Endothelial cell of umbilical vein (primary cell): ENCODE data around the gene KCNJ15. TPM values are rescaled to one million over a fixed set of nuclear protein-coding genes. Genes with fewer than 3 reads are reported as not detected.

Experiments used
- BruUV-seq: library from RNA; stranded (reverse); fragments of 400-500 nt; replicated peaks from 2 replicates; lab custom pipeline; 2021; lab: Mats Ljungman, UMichigan
- CTCF ChIA-PET: fragments of 300-600, 350-600 bp; sonication (Branson Sonifier 250); formaldehyde crosslinking; loops from one replicate; lab custom pipeline; 2021; ENCODE audit warnings: antibody characterized with exemption, inconsistent platforms; lab: Charles Lee
- POLR2A ChIA-PET: fragments of 300-600, 350-600 bp; sonication (Branson Sonifier 250); formaldehyde crosslinking; loops from one replicate; lab custom pipeline; 2021; ENCODE audit warnings: antibody characterized with exemption, inconsistent platforms; lab: Charles Lee
- DNase-seq: peaks from one replicate; pipeline ENCODE4 v3.0.0-alpha.2; 2011; ENCODE audit warnings: low read depth, low spot score
- FAIRE-seq: peaks from 2 replicates; lab custom pipeline; 2011; peaks lifted over from hg19 to GRCh38; lab: Jason Lieb, UNC
- H2AFZ ChIP-seq: 2 replicates; pipeline ENCODE4 v1.6.0; 2012; ENCODE audit warnings: low read depth, low read length, control low read depth, inconsistent platforms
- H3K27ac ChIP-seq: 2 replicates; pipeline ENCODE4 v1.5.1; 2011; ENCODE audit warnings: low read depth, mild to moderate bottlenecking, control low read depth, low read length, moderate library complexity; ENCODE audit not compliant: insufficient read depth
- H3K27me3 ChIP-seq, 2 experiments: 2 replicates each; pipeline versions ENCODE4 v1.6.0 to v1.6.1; 2011; ENCODE audit warnings: low read length in 2 of 2, mixed read lengths in 1 of 2; ENCODE audit not compliant: control insufficient read depth in 2 of 2, insufficient read depth in 2 of 2
- H3K36me3 ChIP-seq, 2 experiments: 2 replicates in 1 of 2; 3 replicates in 1 of 2; pipeline ENCODE4 v1.5.1; 2011; ENCODE audit warnings: low read length in 2 of 2, mild to moderate bottlenecking in 1 of 2, moderate library complexity in 1 of 2; ENCODE audit not compliant: control insufficient read depth in 2 of 2, insufficient read depth in 2 of 2; ENCODE audit errors: extremely low read depth in 1 of 2
- H3K4me1 ChIP-seq: 3 replicates; pipeline ENCODE4 v1.5.1; 2011; ENCODE audit warnings: mild to moderate bottlenecking, low read length; ENCODE audit not compliant: control insufficient read depth, insufficient read depth; ENCODE audit errors: extremely low read depth
- H3K4me2 ChIP-seq: 2 replicates; pipeline ENCODE4 v1.6.1; 2011; ENCODE audit warnings: low read length, control low read depth, mixed read lengths; ENCODE audit not compliant: insufficient read depth
- H3K4me3 ChIP-seq, 3 experiments: fragments of 200-600 bp in 1 of 3; sonication (generic), shearing (Covaris generic) in 1 of 3; replicated peaks in 1 of 3; 2 replicates each; pipeline ENCODE4 v1.5.1; 2011 to 2016; ENCODE audit warnings: control low read depth in 3 of 3, low read length in 3 of 3, mild to moderate bottlenecking in 2 of 3, inconsistent platforms in 1 of 3, low read depth in 1 of 3, moderate library complexity in 1 of 3; ENCODE audit not compliant: insufficient read depth in 1 of 3
- H3K79me2 ChIP-seq: 2 replicates; pipeline ENCODE4 v1.6.0; 2012; ENCODE audit warnings: low read length, inconsistent platforms; ENCODE audit not compliant: control insufficient read depth, insufficient read depth
- H3K9ac ChIP-seq: replicated peaks from 2 replicates; pipeline ENCODE3; 2011; ENCODE audit warnings: low read length, control low read depth; ENCODE audit not compliant: insufficient read depth; ENCODE audit errors: extremely low read depth
- H3K9me1 ChIP-seq: replicated peaks from 3 replicates; pipeline ENCODE4 v1.6.0; 2011; ENCODE audit warnings: mild to moderate bottlenecking, low read length; ENCODE audit not compliant: control insufficient read depth, insufficient read depth; ENCODE audit errors: extremely low read depth
- H3K9me3 ChIP-seq: replicated peaks from 2 replicates; pipeline ENCODE4 v1.5.1; 2012; ENCODE audit warnings: low read length, inconsistent platforms; ENCODE audit not compliant: control insufficient read depth, insufficient read depth
- H4K20me1 ChIP-seq: replicated peaks from 2 replicates; pipeline ENCODE3; 2011; ENCODE audit warnings: mild to moderate bottlenecking, low read length; ENCODE audit not compliant: control insufficient read depth, insufficient read depth; ENCODE audit errors: extremely low read depth
- EZH2 ChIP-seq: IDR thresholded peaks from 2 replicates; pipeline ENCODE4 v1.6.1; 2012; ENCODE audit warnings: borderline replicate concordance, low read depth, mild to moderate bottlenecking, moderate library complexity, low read length, inconsistent platforms; ENCODE audit not compliant: severe bottlenecking
- FOS ChIP-seq: IDR thresholded peaks from 2 replicates; pipeline ENCODE4 v1.6.1; 2011; ENCODE audit warnings: mild to moderate bottlenecking, low read length, moderate library complexity, borderline replicate concordance; ENCODE audit not compliant: insufficient read depth
- GATA2 ChIP-seq: IDR thresholded peaks from 2 replicates; pipeline ENCODE4 v1.7.0; 2011; ENCODE audit warnings: low read depth, mild to moderate bottlenecking, moderate library complexity, mixed read lengths, low read length; ENCODE audit not compliant: insufficient read length, insufficient read depth
- JUN ChIP-seq: IDR thresholded peaks from 2 replicates; pipeline ENCODE4 v1.6.1; 2011; ENCODE audit warnings: borderline replicate concordance, low read depth; ENCODE audit not compliant: insufficient read length, insufficient read depth
- MYC ChIP-seq: IDR thresholded peaks from one replicate; pipeline ENCODE4 v1.6.1; 2011; ENCODE audit warnings: mild to moderate bottlenecking, low read depth, low read length
- POLR2A ChIP-seq: IDR thresholded peaks from 2 replicates; pipeline ENCODE4 v1.6.1; 2012; ENCODE audit warnings: low read depth, mild to moderate bottlenecking, control low read depth, low read length
- POLR2AphosphoS5 ChIP-seq: IDR thresholded peaks from 2 replicates; pipeline ENCODE4 v1.6.1; 2012; ENCODE audit warnings: low read depth, mild to moderate bottlenecking, control low read depth, low read length, moderate library complexity; ENCODE audit not compliant: insufficient read depth
- dilution Hi-C: fragments of 300-500 bp; cut with MboI; formaldehyde crosslinking; loops from one replicate; pipeline ENCODE4 v1.15.0; 2019; ENCODE audit warnings: low sequenced_read_pairs; ENCODE audit not compliant: extremely low pct_ligation_motif_present
- intact Hi-C: fragments of 100-400 bp; cut with micrococcal nuclease; formaldehyde crosslinking; loops from one replicate; pipeline ENCODE4 v1.10.0; 2022
- polyA plus RNA-seq, 4 experiments: library from polyadenylated mRNA; depleted of rRNA in 3 of 4; stranded (reverse) in 3 of 4; unstranded in 1 of 4; fragments of >200 nt; gene quantifications; 2 replicates each; pipeline versions ENCODE4 v1.2.1 to v1.2.3, GENCODE V29; 2011 to 2012; ENCODE audit warnings: missing spikeins in 1 of 4
- total RNA-seq: library from RNA; stranded (reverse); gene quantifications from 2 replicates; pipeline ENCODE4 v1.2.3, GENCODE V29; 2021
- TF ChIP-seq, protein P1 (sequence below): IDR thresholded peaks from 2 replicates; pipeline ENCODE4 v1.6.1; 2011; ENCODE audit not compliant: insufficient read depth, insufficient read length

Gene KCNJ15
- total and polyA plus RNA-seq, 2 donors (not counting 3 experiments of a cell fraction or from before 2014, with no cell fraction given) = 1.4 to 1.5 TPM

DNA sequence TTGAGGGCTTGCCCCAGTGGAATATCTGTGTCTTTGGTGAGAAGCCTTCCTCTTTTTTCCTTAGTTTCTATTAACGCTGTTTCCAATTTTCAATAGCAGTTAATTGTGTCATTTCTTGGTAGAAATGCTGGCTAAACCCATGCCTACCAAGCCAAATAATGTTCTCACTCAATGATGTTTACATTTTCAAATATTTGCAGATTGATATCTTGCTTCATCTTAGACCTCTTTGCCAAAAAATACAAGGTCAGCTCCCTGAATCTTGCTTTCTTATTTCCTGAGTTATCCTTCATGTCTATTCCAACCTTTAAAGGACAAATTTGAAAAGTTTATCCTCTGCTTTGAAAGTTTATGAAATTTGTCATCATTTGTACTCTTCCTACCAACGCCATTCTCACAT is 5.1 kb downstream of the KCNJ15 start:
- dilution Hi-C loops = no loop called here
- H3K79me2 ChIP-seq = no peaks in the 10 kb centered on the region
- H3K36me3 ChIP-seq = no peaks in the 10 kb centered on the region
- no peak overlapping the region for H2AFZ ChIP-seq
- H4K20me1 ChIP-seq = no peaks in the 10 kb centered on the region
- intact Hi-C loops = no loop called here
- CTCF ChIA-PET = no interaction called here
- no peak overlapping the region for H3K27ac ChIP-seq
- DNase-seq (no peak), FAIRE-seq (no peak)
- H3K4me3 ChIP-seq = no peak overlapping the region
- H3K27me3 ChIP-seq = peaks cover 7 to 25% of the 10 kb centered on the region in 2 experiments
- no peak overlapping the region for H3K9ac ChIP-seq
- no peaks in the 10 kb centered on the region for H3K9me3 ChIP-seq
- POLR2A ChIA-PET = no interaction called here
- TF ChIP-seq MYC (no peak), GATA2 (peak; percentile 23)
- H3K4me1 ChIP-seq = no peaks in the 10 kb centered on the region
- H3K9me1 ChIP-seq = no peaks in the 10 kb centered on the region
- no peak overlapping the region for H3K4me2 ChIP-seq
- BruUV-seq = no TSS peak

DNA sequence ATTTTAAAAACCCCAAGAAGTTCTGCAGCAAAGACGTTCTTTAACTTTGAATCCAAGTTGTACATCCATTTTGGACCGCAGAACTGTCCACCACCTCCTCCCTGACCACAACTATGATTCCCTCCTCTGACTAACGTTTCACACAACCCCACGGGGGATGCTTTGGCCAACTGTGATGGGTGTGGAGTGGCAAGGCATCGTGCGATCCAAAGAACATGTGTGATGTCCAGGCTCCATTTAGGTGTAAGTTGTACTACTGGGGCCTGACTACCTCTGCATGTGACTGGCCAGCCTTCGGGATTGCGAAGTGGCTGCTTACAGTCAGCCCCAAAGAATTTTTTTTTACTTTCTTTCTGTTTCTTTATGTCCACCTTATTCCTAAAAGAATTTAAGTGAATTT is 6.7 kb downstream of the KCNJ15 start:
- TF ChIP-seq EZH2 = no peak
- no peak for TF ChIP-seq POLR2A
- no peak for TF ChIP-seq JUN
- TF ChIP-seq, protein P1, sequence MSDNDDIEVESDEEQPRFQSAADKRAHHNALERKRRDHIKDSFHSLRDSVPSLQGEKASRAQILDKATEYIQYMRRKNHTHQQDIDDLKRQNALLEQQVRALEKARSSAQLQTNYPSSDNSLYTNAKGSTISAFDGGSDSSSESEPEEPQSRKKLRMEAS = no peak
- no peak for TF ChIP-seq FOS
- no peak for TF ChIP-seq GATA2
- no peak for TF ChIP-seq MYC
- no peak for TF ChIP-seq POLR2AphosphoS5
- Histone ChIP-seq H3K9ac (no peak overlapping the region), H3K9me3 (no peaks in the 10 kb centered on the region), H2AFZ (no peak overlapping the region), H3K4me1 (no peaks in the 10 kb centered on the region), H3K36me3 (no peaks in the 10 kb centered on the region), H4K20me1 (no peaks in the 10 kb centered on the region), H3K27me3 (peaks cover 5 to 19% of the 10 kb centered on the region in 2 experiments), H3K4me3 (no peak overlapping the region), H3K4me2 (no peak overlapping the region), H3K27ac (no peak overlapping the region), H3K79me2 (no peaks in the 10 kb centered on the region), H3K9me1 (no peaks in the 10 kb centered on the region)
- no peak for DNase-seq
- intact Hi-C loops = no loop called here
- dilution Hi-C loops = no loop called here
- ChIA-PET POLR2A (no interaction called here), CTCF (no interaction called here)
- FAIRE-seq = no peak
- no TSS peak for BruUV-seq
